GM23338 (cell line): ENCODE data around the gene DUSP15. TPM values are rescaled to one million over a fixed set of nuclear protein-coding genes. Genes with fewer than 3 reads are reported as not detected.
A peak's percentile ranks its signal among the peaks of the same experiment; 100 is the strongest.

Experiments
- ATAC-seq: fragments of 200-7000 bp; cut with Tn5 transposase; 3 replicates; pipeline ENCODE4 v1.9.1; 2020
- DNase-seq: peaks from one replicate; pipeline ENCODE4 v3.0.0-alpha.2; 2015; ENCODE audit warnings: low spot score
- H2AFZ ChIP-seq: fragments of 200-600 bp; sonication (generic); 2 replicates; pipeline ENCODE4 v1.8.0; 2016; ENCODE audit warnings: antibody characterized with exemption, mild to moderate bottlenecking, moderate library complexity
- H3F3A ChIP-seq: fragments of 200-600 bp; sonication (generic); replicated peaks from 2 replicates; pipeline ENCODE4 v1.8.0; 2017; ENCODE audit warnings: antibody characterized with exemption, mixed run types, low read depth
- H3K27ac ChIP-seq: fragments of 200-600 bp; sonication (generic); 2 replicates; pipeline ENCODE4 v1.6.1; 2016; ENCODE audit warnings: low read depth
- H3K27me3 ChIP-seq: fragments of 200-600 bp; sonication (generic); 2 replicates; pipeline ENCODE4 v1.8.0; 2016; ENCODE audit warnings: mild to moderate bottlenecking, mixed run types, moderate library complexity; ENCODE audit not compliant: insufficient read depth
- H3K36me3 ChIP-seq: fragments of 200-600 bp; sonication (generic); 2 replicates; pipeline ENCODE4 v1.8.0; 2016; ENCODE audit warnings: mild to moderate bottlenecking; ENCODE audit not compliant: insufficient read depth
- H3K4me1 ChIP-seq: fragments of 200-600 bp; sonication (generic); 2 replicates; pipeline ENCODE4 v1.8.0; 2016; ENCODE audit warnings: mild to moderate bottlenecking, moderate library complexity; ENCODE audit not compliant: insufficient read depth
- H3K4me2 ChIP-seq: fragments of 200-600 bp; sonication (generic); 2 replicates; pipeline ENCODE4 v1.7.1; 2017; ENCODE audit warnings: mixed run types
- H3K4me3 ChIP-seq: fragments of 200-600 bp; sonication (generic); 2 replicates; pipeline ENCODE4 v1.6.1; 2016; ENCODE audit warnings: mixed run types
- H3K79me2 ChIP-seq: fragments of 200-600 bp; sonication (generic); replicated peaks from 2 replicates; pipeline ENCODE4 v1.8.0; 2017; ENCODE audit warnings: mild to moderate bottlenecking; ENCODE audit not compliant: insufficient read depth
- H3K9me2 ChIP-seq: fragments of 200-600 bp; sonication (generic); 2 replicates; pipeline ENCODE4 v1.8.0; 2017; ENCODE audit not compliant: insufficient read depth
- H4K20me1 ChIP-seq: fragments of 200-600 bp; sonication (generic); replicated peaks from 2 replicates; pipeline ENCODE4 v1.8.0; 2017; ENCODE audit warnings: mild to moderate bottlenecking; ENCODE audit not compliant: insufficient read depth
- H3K27ac Mint-ChIP-seq: 2 replicates; pipeline ENCODE4 v1.8.0; 2020; ENCODE audit warnings: inconsistent platforms, mild to moderate bottlenecking, moderate library complexity, mixed read lengths
- H3K27me3 Mint-ChIP-seq: 3 replicates; pipeline ENCODE4 v1.8.0; 2022; ENCODE audit warnings: low read depth, mild to moderate bottlenecking, moderate library complexity, mixed read lengths, inconsistent platforms; ENCODE audit not compliant: insufficient read depth, poor library complexity
- H3K36me3 Mint-ChIP-seq: 3 replicates; pipeline ENCODE4 v1.8.0; 2021; ENCODE audit warnings: low read depth, mild to moderate bottlenecking, inconsistent platforms, moderate library complexity, mixed read lengths
- H3K4me1 Mint-ChIP-seq: 3 replicates; pipeline ENCODE4 v1.8.0; 2020; ENCODE audit warnings: mild to moderate bottlenecking, inconsistent platforms, mixed read lengths
- H3K4me3 Mint-ChIP-seq: 3 replicates; pipeline ENCODE4 v1.8.0; 2021; ENCODE audit warnings: moderate library complexity, mild to moderate bottlenecking, inconsistent platforms, mixed read lengths
- H3K9me3 Mint-ChIP-seq: 3 replicates; pipeline ENCODE4 v1.8.0; 2020; ENCODE audit warnings: moderate library complexity, mild to moderate bottlenecking, inconsistent platforms, mixed read lengths
- CTCF ChIP-seq, 2 experiments: fragments of 200-600 bp in 1 of 2; sonication (generic) in 1 of 2; conservative IDR thresholded peaks; 2 replicates each; pipeline versions ENCODE4 v1.5.1 to v1.6.1; 2016 to 2017; ENCODE audit warnings: antibody characterized with exemption in 2 of 2, low read depth in 2 of 2, mild to moderate bottlenecking in 2 of 2, moderate library complexity in 1 of 2
- ETS1 ChIP-seq: IDR thresholded peaks from 2 replicates; pipeline ENCODE4 v1.6.1; 2016; ENCODE audit warnings: antibody characterized with exemption
- EZH2 ChIP-seq: fragments of 200-600 bp; sonication (generic); IDR thresholded peaks from one replicate; pipeline ENCODE4 v1.8.0; 2017; ENCODE audit warnings: antibody characterized with exemption, mild to moderate bottlenecking, low read depth; ENCODE audit not compliant: unreplicated experiment
- EZH2phosphoT487 ChIP-seq: fragments of 200-600 bp; sonication (generic); IDR thresholded peaks from one replicate; pipeline ENCODE4 v1.8.1; 2018; ENCODE audit warnings: antibody characterized with exemption; ENCODE audit not compliant: unreplicated experiment
- STAT1 ChIP-seq: IDR thresholded peaks from one replicate; pipeline ENCODE4 v1.6.1; 2016; ENCODE audit warnings: antibody characterized with exemption; ENCODE audit not compliant: unreplicated experiment
- ZNF114 ChIP-seq: fragments of 250-450 bp; sonication (Bioruptor Pico); IDR thresholded peaks from 2 replicates; pipeline ENCODE4 v1.5.0; 2020; ENCODE audit warnings: mild to moderate bottlenecking, moderate library complexity
- polyA plus RNA-seq: library from polyadenylated mRNA; unstranded; fragments of >200 nt; fragmentation: Nextera tagmentation; extraction: Ambion mirVana; gene quantifications from 2 replicates; pipeline ENCODE4 v1.2.1, GENCODE V29; 2016
- total RNA-seq: library from RNA; depleted of rRNA; stranded (reverse); fragments of >200 nt; shearing (Covaris generic); gene quantifications from 2 replicates; pipeline ENCODE4 v1.2.3, GENCODE V29; 2014
- TF ChIP-seq, protein P1 (sequence below): fragments of 250-450 bp; sonication (Bioruptor Pico); IDR thresholded peaks from 2 replicates; pipeline ENCODE4 v1.5.0; 2020; ENCODE audit warnings: mild to moderate bottlenecking, moderate library complexity

Gene DUSP15
- total and polyA plus RNA-seq, 2 experiments from 2014 or later = 0.61 to 2.8 TPM

DNA sequence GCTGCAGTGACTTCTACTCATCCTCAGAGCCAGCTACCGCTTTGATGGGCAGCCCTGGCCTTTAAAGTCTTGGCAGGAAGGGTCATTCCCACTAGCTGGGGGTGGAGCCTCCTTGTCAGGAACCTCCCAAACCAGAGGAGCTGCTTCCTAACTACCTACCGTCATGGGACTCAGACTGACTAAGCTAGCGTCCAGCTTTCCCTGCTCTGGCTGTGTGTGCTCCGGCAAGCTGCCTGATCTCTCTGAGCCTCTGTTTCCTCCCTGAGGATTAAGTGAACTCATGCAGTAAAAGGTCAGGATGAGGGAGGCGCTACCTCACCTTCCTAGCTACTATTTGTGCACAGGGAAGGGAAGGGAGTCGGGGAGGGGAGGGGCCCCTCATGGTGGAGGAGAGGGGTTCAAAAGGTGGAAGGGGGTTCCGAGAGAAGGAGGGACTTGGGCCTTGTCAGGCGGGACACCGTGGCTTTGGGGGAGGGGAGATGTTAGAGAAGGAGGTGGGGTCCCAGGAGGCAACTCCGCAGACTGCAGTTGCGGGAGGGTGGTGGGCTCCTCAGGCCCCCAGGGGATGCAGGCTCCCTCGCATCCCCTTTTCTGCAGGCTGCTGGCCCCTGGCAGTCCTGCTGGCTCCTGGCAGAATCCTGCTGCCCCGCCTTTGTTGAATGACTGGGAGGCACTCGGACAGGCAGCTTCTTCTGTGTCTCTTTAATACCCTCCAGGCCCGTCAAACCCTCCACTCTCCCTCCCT, 9.8 kb downstream of the DUSP15 start:
- H3K27ac Mint-ChIP-seq = no peak overlapping the region

GRCh38 chr20:31859998-31860380, 10.3 kb downstream of the DUSP15 start:
- Histone ChIP-seq H2AFZ (no peak overlapping the region), H3K9me2 (no peaks in the 10 kb centered on the region), H3K27me3 (peaks cover 40% of the 10 kb centered on the region), H3K4me1 (peaks cover 36% of the 10 kb centered on the region), H3K27ac (no peak overlapping the region), H4K20me1 (no peaks in the 10 kb centered on the region; the same call in none of the 2 replicates), H3K4me3 (peak overlapping the region; percentile 98), H3K79me2 (no peaks in the 10 kb centered on the region), H3K4me2 (peak overlapping the region; percentile 100), H3F3A (peaks cover 24% of the 10 kb centered on the region), H3K36me3 (no peaks in the 10 kb centered on the region)
- Mint-ChIP-seq H3K4me3 (peak overlapping the region; percentile 84), H3K4me1 (peaks cover 11% of the 10 kb centered on the region; the same call in 2 of the 3 replicates), H3K27ac (no peak overlapping the region), H3K27me3 (peaks cover 30% of the 10 kb centered on the region), H3K36me3 (no peaks in the 10 kb centered on the region), H3K9me3 (peaks cover 30% of the 10 kb centered on the region; the same call in 2 of the 3 replicates)
- no peak for ATAC-seq
- DNase-seq = no peak
- TF ChIP-seq, protein P1, sequence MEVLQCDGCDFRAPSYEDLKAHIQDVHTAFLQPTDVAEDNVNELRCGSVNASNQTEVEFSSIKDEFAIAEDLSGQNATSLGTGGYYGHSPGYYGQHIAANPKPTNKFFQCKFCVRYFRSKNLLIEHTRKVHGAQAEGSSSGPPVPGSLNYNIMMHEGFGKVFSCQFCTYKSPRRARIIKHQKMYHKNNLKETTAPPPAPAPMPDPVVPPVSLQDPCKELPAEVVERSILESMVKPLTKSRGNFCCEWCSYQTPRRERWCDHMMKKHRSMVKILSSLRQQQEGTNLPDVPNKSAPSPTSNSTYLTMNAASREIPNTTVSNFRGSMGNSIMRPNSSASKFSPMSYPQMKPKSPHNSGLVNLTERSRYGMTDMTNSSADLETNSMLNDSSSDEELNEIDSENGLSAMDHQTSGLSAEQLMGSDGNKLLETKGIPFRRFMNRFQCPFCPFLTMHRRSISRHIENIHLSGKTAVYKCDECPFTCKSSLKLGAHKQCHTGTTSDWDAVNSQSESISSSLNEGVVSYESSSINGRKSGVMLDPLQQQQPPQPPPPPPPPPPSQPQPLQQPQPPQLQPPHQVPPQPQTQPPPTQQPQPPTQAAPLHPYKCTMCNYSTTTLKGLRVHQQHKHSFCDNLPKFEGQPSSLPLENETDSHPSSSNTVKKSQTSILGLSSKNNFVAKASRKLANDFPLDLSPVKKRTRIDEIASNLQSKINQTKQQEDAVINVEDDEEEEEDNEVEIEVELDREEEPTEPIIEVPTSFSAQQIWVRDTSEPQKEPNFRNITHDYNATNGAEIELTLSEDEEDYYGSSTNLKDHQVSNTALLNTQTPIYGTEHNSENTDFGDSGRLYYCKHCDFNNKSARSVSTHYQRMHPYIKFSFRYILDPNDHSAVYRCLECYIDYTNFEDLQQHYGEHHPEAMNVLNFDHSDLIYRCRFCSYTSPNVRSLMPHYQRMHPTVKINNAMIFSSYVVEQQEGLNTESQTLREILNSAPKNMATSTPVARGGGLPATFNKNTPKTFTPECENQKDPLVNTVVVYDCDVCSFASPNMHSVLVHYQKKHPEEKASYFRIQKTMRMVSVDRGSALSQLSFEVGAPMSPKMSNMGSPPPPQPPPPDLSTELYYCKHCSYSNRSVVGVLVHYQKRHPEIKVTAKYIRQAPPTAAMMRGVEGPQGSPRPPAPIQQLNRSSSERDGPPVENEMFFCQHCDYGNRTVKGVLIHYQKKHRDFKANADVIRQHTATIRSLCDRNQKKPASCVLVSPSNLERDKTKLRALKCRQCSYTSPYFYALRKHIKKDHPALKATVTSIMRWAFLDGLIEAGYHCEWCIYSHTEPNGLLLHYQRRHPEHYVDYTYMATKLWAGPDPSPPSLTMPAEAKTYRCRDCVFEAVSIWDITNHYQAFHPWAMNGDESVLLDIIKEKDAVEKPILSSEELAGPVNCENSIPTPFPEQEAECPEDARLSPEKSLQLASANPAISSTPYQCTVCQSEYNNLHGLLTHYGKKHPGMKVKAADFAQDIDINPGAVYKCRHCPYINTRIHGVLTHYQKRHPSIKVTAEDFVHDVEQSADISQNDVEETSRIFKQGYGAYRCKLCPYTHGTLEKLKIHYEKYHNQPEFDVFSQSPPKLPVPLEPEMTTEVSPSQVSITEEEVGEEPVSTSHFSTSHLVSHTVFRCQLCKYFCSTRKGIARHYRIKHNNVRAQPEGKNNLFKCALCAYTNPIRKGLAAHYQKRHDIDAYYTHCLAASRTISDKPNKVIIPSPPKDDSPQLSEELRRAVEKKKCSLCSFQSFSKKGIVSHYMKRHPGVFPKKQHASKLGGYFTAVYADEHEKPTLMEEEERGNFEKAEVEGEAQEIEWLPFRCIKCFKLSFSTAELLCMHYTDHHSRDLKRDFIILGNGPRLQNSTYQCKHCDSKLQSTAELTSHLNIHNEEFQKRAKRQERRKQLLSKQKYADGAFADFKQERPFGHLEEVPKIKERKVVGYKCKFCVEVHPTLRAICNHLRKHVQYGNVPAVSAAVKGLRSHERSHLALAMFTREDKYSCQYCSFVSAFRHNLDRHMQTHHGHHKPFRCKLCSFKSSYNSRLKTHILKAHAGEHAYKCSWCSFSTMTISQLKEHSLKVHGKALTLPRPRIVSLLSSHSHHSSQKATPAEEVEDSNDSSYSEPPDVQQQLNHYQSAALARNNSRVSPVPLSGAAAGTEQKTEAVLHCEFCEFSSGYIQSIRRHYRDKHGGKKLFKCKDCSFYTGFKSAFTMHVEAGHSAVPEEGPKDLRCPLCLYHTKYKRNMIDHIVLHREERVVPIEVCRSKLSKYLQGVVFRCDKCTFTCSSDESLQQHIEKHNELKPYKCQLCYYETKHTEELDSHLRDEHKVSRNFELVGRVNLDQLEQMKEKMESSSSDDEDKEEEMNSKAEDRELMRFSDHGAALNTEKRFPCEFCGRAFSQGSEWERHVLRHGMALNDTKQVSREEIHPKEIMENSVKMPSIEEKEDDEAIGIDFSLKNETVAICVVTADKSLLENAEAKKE (CRISPR knock-in tag) = no peak
- TF ChIP-seq EZH2 (no peak), EZH2phosphoT487 (no peak), ZNF114 (CRISPR knock-in tag) (no peak), STAT1 (no peak)

More for the DNA sequence above, 9.8 kb downstream of the DUSP15 start:
- no peak overlapping the region for H3K27ac ChIP-seq
- H3K4me2 ChIP-seq = peak overlapping the region; percentile 100
- peaks cover 34% of the 10 kb centered on the region for H3K4me1 ChIP-seq
- H3K36me3 ChIP-seq = no peaks in the 10 kb centered on the region
- peaks cover 40% of the 10 kb centered on the region for H3K27me3 ChIP-seq
- peaks cover 30% of the 10 kb centered on the region for H3K27me3 Mint-ChIP-seq
- peak overlapping the region; percentile 98 for H3K4me3 ChIP-seq
- H4K20me1 ChIP-seq = no peaks in the 10 kb centered on the region; the same call in none of the 2 replicates
- H3K36me3 Mint-ChIP-seq = no peaks in the 10 kb centered on the region
- peak overlapping the region; percentile 100 for H2AFZ ChIP-seq
- peaks cover 32% of the 10 kb centered on the region; the same call in 2 of the 3 replicates for H3K9me3 Mint-ChIP-seq
- peak; percentile 5 for ATAC-seq
- H3K79me2 ChIP-seq = no peaks in the 10 kb centered on the region
- TF ChIP-seq ETS1 = no peak
- peak in 1 of 2 experiments; percentile 35; a peak in 2 of 4 replicates for TF ChIP-seq CTCF (conservative IDR thresholded peaks at IDR 0.05; ENCODE audit: low read depth in 2 of 2)
- H3K4me1 Mint-ChIP-seq = peaks cover 11% of the 10 kb centered on the region; the same call in 2 of the 3 replicates
- peak overlapping the region; percentile 84 for H3K4me3 Mint-ChIP-seq
- DNase-seq = peak; percentile 81
- peaks cover 24% of the 10 kb centered on the region for H3F3A ChIP-seq
- H3K9me2 ChIP-seq = no peaks in the 10 kb centered on the region
